Activated gamma-delta T cell (primary cell): Measurements from ENCODE around the gene TXNDC2.

ENCODE experiments used
- DNase-seq: peaks from one replicate; lab custom pipeline; 2025; lab: John Stamatoyannopoulos, UW

TXNDC2 gene

DNA sequence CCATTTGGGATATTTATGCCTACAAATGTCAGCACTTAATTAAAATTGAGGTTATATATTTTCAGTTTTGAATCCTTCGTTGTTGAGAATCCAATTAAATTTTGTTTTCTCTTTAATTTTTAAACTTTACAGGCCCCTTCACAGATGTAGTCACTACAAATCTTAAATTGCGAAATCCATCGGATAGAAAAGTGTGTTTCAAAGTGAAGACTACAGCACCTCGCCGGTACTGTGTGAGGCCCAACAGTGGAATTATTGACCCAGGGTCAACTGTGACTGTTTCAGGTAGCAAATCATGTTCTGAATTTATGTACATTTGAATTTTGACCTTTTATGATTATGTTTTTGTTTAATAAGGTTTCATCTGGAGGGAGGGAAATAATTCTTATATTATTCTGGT lies 45.9 kb downstream of the TXNDC2 start:
- no peak for DNase-seq

DNA sequence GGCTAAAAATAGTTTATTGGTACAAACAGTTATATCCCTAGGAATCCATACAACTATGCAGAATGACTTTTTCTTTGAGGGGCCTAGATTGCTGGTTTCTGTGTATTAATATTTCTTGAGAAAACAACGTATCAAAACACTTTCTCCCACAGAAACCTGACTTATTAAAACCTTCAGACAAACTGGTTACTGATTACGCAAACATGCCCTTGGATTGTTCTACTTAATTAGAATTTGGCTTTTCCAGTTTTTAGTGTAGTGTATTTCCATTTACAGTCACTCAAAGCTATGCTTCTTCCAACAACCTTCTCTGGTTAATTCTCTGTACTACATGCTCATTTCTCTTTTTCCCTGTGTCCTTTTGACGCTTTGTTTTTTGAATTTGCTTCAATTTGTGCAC lies 48.1 kb downstream of the TXNDC2 start:
- no peak for DNase-seq

DNA sequence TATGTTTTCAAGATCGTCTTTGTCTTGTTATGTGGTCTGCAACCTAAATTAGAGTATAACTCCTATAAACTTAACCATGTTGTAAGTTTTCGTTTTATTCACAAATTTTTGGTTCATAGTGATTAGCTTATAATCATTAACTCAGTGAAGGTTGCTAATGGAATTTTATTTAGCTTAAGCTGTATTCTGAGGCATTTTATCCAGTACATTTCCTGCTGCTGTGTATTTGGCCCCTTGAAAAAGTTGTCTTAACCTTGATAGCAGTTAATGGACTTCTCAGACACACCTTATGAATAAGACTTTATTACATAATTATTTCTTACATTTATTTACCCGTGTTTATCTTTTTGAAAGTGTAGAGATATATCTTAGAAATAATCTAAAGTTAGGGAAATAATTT lies 48.5 kb downstream of the TXNDC2 start:
- no peak for DNase-seq
